GM12875 (cell line): Measurements from ENCODE around the gene IGFBP6.
A peak's percentile ranks its signal among the peaks of the same experiment; 100 is the strongest.

Experiments used
- H3K4me3 ChIP-seq: one replicate; pipeline ENCODE4 v1.5.1; 2011; ENCODE audit warnings: low read depth, low read length, control low read depth
- CTCF ChIP-seq: IDR thresholded peaks from 2 replicates; pipeline ENCODE4 v1.5.1; 2011; ENCODE audit warnings: low read depth, mild to moderate bottlenecking, control low read depth, inconsistent platforms, low read length, moderate library complexity, borderline replicate concordance; ENCODE audit not compliant: insufficient read depth

Gene IGFBP6

GRCh38 chr12:53051058-53051880 is 46.2 kb upstream of the IGFBP6 start:
- no peak overlapping the region for H3K4me3 ChIP-seq
- TF ChIP-seq CTCF, result no peak

GRCh38 chr12:53051881-53052412 is 45.5 kb upstream of the IGFBP6 start:
- TF ChIP-seq CTCF, result no peak
- H3K4me3 ChIP-seq, result no peak overlapping the region

- no peak overlapping the region for H3K4me3 ChIP-seq
These were observed 44.8 kb upstream of the IGFBP6 start for GRCh38 chr12:53052419-53053217.

GRCh38 chr12:53053218-53054111 is 44.0 kb upstream of the IGFBP6 start:
- H3K4me3 ChIP-seq, result peak overlapping the region; percentile 78
- TF ChIP-seq CTCF, result peak; percentile 76

More at GRCh38 chr12:53052419-53053217, 44.8 kb upstream of the IGFBP6 start:
- no peak for TF ChIP-seq CTCF

GRCh38 chr12:53054112-53054878 is 43.2 kb upstream of the IGFBP6 start:
- no peak for TF ChIP-seq CTCF
- peak overlapping the region; percentile 78 for H3K4me3 ChIP-seq

GRCh38 chr12:53055471-53056266 is 41.8 kb upstream of the IGFBP6 start:
- H3K4me3 ChIP-seq, result no peak overlapping the region

More at GRCh38 chr12:53055471-53056266, 41.8 kb upstream of the IGFBP6 start:
- TF ChIP-seq CTCF, result no peak
